GM12878 (cell line): ENCODE data around the gene SMG6. TPM values are rescaled to one million over a fixed set of nuclear protein-coding genes. Genes with fewer than 3 reads are reported as not detected.

Source experiments
- ATAC-seq: fragments of 200-7000 bp; cut with Tn5 transposase; 3 replicates; pipeline ENCODE4 v1.9.1; 2020; ENCODE audit warnings: mild to moderate bottlenecking, moderate library complexity
- BruUV-seq: library from RNA; stranded (reverse); fragments of 400-500 nt; replicated peaks from 2 replicates; lab custom pipeline; 2021; lab: Mats Ljungman, UMichigan
- CTCF ChIA-PET: fragments of 300-600 bp; sonication (Branson Sonifier 250); formaldehyde crosslinking; extraction: SDS; loops from one replicate; lab custom pipeline; 2021; ENCODE audit warnings: inconsistent platforms; lab: Yijun Ruan, JAX
- POLR2A ChIA-PET: fragments of 350-600 bp; formaldehyde crosslinking; extraction: SDS; loops from one replicate; lab custom pipeline; 2021; ENCODE audit warnings: inconsistent platforms; lab: Charles Lee
- RAD21 ChIA-PET: fragments of 300-600 bp; sonication (Branson Sonifier 250); formaldehyde crosslinking; loops from one replicate; lab custom pipeline; 2023; ENCODE audit warnings: antibody characterized with exemption; ENCODE audit not compliant: unreplicated experiment; lab: Charles Lee
- SMC1A ChIA-PET: fragments of 300-600 bp; sonication (Branson Sonifier 250); formaldehyde crosslinking; loops from one replicate; lab custom pipeline; 2023; ENCODE audit not compliant: unreplicated experiment, uncharacterized antibody; lab: Charles Lee
- DNase-seq: peaks from one replicate; pipeline ENCODE4 v3.0.0-alpha.2; 2011; ENCODE audit warnings: low read depth, low spot score
- FAIRE-seq: peaks from 3 replicates; lab custom pipeline; 2011; peaks lifted over from hg19 to GRCh38; lab: Jason Lieb, UNC
- H2AFZ ChIP-seq: 2 replicates; pipeline ENCODE4 v1.6.0; 2011; ENCODE audit warnings: low read depth, low read length, control low read depth; ENCODE audit not compliant: control insufficient read depth
- H3K27ac ChIP-seq: 2 replicates; pipeline ENCODE4 v1.5.1; 2011; ENCODE audit warnings: control low read depth; ENCODE audit not compliant: control insufficient read depth, insufficient read depth
- H3K27me3 ChIP-seq, 2 experiments: replicated peaks in 1 of 2; 2 replicates each; pipeline versions ENCODE4 v1.6.0 to v1.6.1; 2011; ENCODE audit warnings: low read length in 1 of 2; ENCODE audit not compliant: control insufficient read depth in 2 of 2, insufficient read depth in 2 of 2
- H3K36me3 ChIP-seq, 2 experiments: 2 replicates each; pipeline ENCODE4 v1.5.1; 2011; ENCODE audit warnings: low read length in 1 of 2; ENCODE audit not compliant: control insufficient read depth in 2 of 2, insufficient read depth in 2 of 2
- H3K4me1 ChIP-seq: 2 replicates; pipeline ENCODE4 v1.6.1; 2011; ENCODE audit warnings: mild to moderate bottlenecking, low read length, moderate library complexity, mixed read lengths; ENCODE audit not compliant: control insufficient read depth, insufficient read depth
- H3K4me2 ChIP-seq: 2 replicates; pipeline ENCODE4 v1.6.0; 2011; ENCODE audit warnings: control low read depth; ENCODE audit not compliant: control insufficient read depth, insufficient read depth
- H3K4me3 ChIP-seq: fragments of 200-600 bp; sonication (generic); 2 replicates; pipeline ENCODE4 v1.5.1; 2016
- H3K79me2 ChIP-seq: 2 replicates; pipeline ENCODE4 v1.6.0; 2011; ENCODE audit warnings: low read length; ENCODE audit not compliant: control insufficient read depth, insufficient read depth
- H3K9ac ChIP-seq: 2 replicates; pipeline ENCODE4 v1.8.0; 2011; ENCODE audit warnings: low read length, control low read depth, mixed read lengths; ENCODE audit not compliant: control insufficient read depth, insufficient read depth
- H3K9me3 ChIP-seq: replicated peaks from 3 replicates; pipeline ENCODE4 v1.5.1; 2011; ENCODE audit warnings: mild to moderate bottlenecking, low read length; ENCODE audit not compliant: control insufficient read depth, insufficient read depth
- H4K20me1 ChIP-seq: 2 replicates; pipeline ENCODE4 v1.6.0; 2011; ENCODE audit not compliant: control insufficient read depth, insufficient read depth
- BCL11A ChIP-seq: IDR thresholded peaks from 2 replicates; pipeline ENCODE4 v1.6.1; 2011; ENCODE audit warnings: low read depth, low read length
- BCLAF1 ChIP-seq: fragments of 450-650 bp; IDR thresholded peaks from 2 replicates; pipeline ENCODE4 v1.6.1; 2017; ENCODE audit warnings: antibody characterized with exemption, mild to moderate bottlenecking, moderate library complexity
- ETV6 ChIP-seq, 2 experiments: fragments of 450-650 bp in 1 of 2; IDR thresholded peaks in 1 of 2; conservative IDR thresholded peaks in 1 of 2; 2 replicates each; pipeline ENCODE4 v1.6.1; 2014; ENCODE audit warnings: antibody characterized with exemption in 1 of 2, borderline replicate concordance in 1 of 2, low read depth in 1 of 2, mild to moderate bottlenecking in 1 of 2, moderate library complexity in 1 of 2
- MYC ChIP-seq: IDR thresholded peaks from 2 replicates; pipeline ENCODE4 v1.6.1; 2011; ENCODE audit warnings: mild to moderate bottlenecking, low read length, moderate library complexity, inconsistent platforms; ENCODE audit not compliant: insufficient read depth, insufficient replicate concordance, insufficient read length, severe bottlenecking
- NFXL1 ChIP-seq: fragments of 450-650 bp; IDR thresholded peaks from 2 replicates; pipeline ENCODE4 v1.6.1; 2017; ENCODE audit warnings: antibody characterized with exemption, mild to moderate bottlenecking, borderline replicate concordance
- RAD21 ChIP-seq: IDR thresholded peaks from 2 replicates; pipeline ENCODE4 v1.6.1; 2011; ENCODE audit warnings: mild to moderate bottlenecking, low read depth, low read length, moderate library complexity; ENCODE audit not compliant: insufficient read depth
- STAT1 ChIP-seq: fragments of 450-650 bp; conservative IDR thresholded peaks from 2 replicates; pipeline ENCODE4 v1.6.1; 2014; ENCODE audit warnings: antibody characterized with exemption, mild to moderate bottlenecking
- WGBS: methylation state at CpG from one replicate; pipeline ENCODE4 v1.1.6; 2016; ENCODE audit warnings: low lambda C conversion rate; ENCODE audit not compliant: insufficient replicate concordance, insufficient coverage; ENCODE audit errors: missing lambda C conversion rate; 5-methylcytosine and 5-hydroxymethylcytosine counted together
- in situ Hi-C: fragments of 300-500 bp; cut with MboI; formaldehyde crosslinking; loops from 9 replicates; pipeline ENCODE4 v1.14.3; 2018; ENCODE audit warnings: mixed read lengths
- intact Hi-C: fragments of 100-400 bp; cut with micrococcal nuclease; formaldehyde crosslinking; loops from one replicate; pipeline ENCODE4 v1.14.2; 2022; ENCODE audit not compliant: unreplicated experiment
- polyA plus RNA-seq, 11 experiments: library from polyadenylated mRNA; depleted of rRNA in 4 of 11; unstranded in 6 of 11; stranded (reverse) in 5 of 11; fragments of >200 nt; fragmentation: Nextera tagmentation in 4 of 11; fragmentation: Illumina TruSeq in 1 of 11; extraction: Ambion mirVana in 4 of 11; extraction: Trizol in 1 of 11; gene quantifications; 1 replicate in 1 of 11; 2 replicates in 10 of 11; pipeline versions ENCODE4 v1.2.1 to v1.2.3, GENCODE V29; 2011 to 2016; ENCODE audit warnings: inconsistent platforms in 2 of 11, missing spikeins in 2 of 11, low read depth in 1 of 11
- total RNA-seq, 4 experiments: library from RNA; depleted of rRNA in 3 of 4; stranded (reverse); fragments of >200 nt in 3 of 4; fragmentation: Illumina TruSeq in 1 of 4; extraction: Trizol in 1 of 4; gene quantifications; 2 replicates each; pipeline versions ENCODE4 v1.2.1 to v1.2.3, GENCODE V29; 2013 to 2021
- TF ChIP-seq, protein P1 (sequence below): fragments of 150-350 bp; IDR thresholded peaks from 2 replicates; pipeline ENCODE4 v1.6.1; 2016; ENCODE audit warnings: low read depth, low read length
- TF ChIP-seq, protein P2 (sequence below): fragments of 450-650 bp; formaldehyde crosslinking; IDR thresholded peaks from 2 replicates; pipeline ENCODE4 v1.4.0; 2022; ENCODE audit warnings: mild to moderate bottlenecking, moderate library complexity

Gene SMG6
- total and polyA plus RNA-seq, 10 of the 15 experiments (the other 5 are each of a cell fraction or from before 2014, with no cell fraction given), result 0.58 to 28.7 (median 15.7) TPM

GRCh38 chr17:2018716-2019510 is 284.7 kb downstream of the SMG6 start:
- Histone ChIP-seq H3K79me2 (no peaks in the 10 kb centered on the region), H3K4me3 (no peak overlapping the region), H2AFZ (no peak overlapping the region), H4K20me1 (no peaks in the 10 kb centered on the region), H3K27me3 (peaks cover 11 to 12% of the 10 kb centered on the region in 2 experiments), H3K27ac (no peak overlapping the region), H3K9me3 (no peaks in the 10 kb centered on the region; the same call in 2 of the 3 replicates), H3K9ac (no peak overlapping the region), H3K36me3 (no peaks in the 10 kb centered on the region), H3K4me1 (peaks cover 14% of the 10 kb centered on the region), H3K4me2 (no peak overlapping the region)
- ChIA-PET CTCF (interaction anchor here (0.6 to 1.2 kb wide), 2 partner anchors 39 to 351 kb away, joined by 3 read pairs; no protein-coding TSS in a partner anchor), SMC1A (no interaction called here), RAD21 (interaction anchor here (1.2 to 1.4 kb wide), 2 partner anchors 10 to 19 kb away, joined by 3 read pairs; no protein-coding TSS in a partner anchor), POLR2A (no interaction called here)
- in situ Hi-C loops (loop anchor here (25.0 kb wide), 1 partner anchor 107 kb away; no protein-coding TSS in a partner anchor), intact Hi-C loops (no loop called here)
- no TSS peak for BruUV-seq
- ATAC-seq (no peak), DNase-seq (no peak), FAIRE-seq (no peak)
- TF ChIP-seq, protein P1, sequence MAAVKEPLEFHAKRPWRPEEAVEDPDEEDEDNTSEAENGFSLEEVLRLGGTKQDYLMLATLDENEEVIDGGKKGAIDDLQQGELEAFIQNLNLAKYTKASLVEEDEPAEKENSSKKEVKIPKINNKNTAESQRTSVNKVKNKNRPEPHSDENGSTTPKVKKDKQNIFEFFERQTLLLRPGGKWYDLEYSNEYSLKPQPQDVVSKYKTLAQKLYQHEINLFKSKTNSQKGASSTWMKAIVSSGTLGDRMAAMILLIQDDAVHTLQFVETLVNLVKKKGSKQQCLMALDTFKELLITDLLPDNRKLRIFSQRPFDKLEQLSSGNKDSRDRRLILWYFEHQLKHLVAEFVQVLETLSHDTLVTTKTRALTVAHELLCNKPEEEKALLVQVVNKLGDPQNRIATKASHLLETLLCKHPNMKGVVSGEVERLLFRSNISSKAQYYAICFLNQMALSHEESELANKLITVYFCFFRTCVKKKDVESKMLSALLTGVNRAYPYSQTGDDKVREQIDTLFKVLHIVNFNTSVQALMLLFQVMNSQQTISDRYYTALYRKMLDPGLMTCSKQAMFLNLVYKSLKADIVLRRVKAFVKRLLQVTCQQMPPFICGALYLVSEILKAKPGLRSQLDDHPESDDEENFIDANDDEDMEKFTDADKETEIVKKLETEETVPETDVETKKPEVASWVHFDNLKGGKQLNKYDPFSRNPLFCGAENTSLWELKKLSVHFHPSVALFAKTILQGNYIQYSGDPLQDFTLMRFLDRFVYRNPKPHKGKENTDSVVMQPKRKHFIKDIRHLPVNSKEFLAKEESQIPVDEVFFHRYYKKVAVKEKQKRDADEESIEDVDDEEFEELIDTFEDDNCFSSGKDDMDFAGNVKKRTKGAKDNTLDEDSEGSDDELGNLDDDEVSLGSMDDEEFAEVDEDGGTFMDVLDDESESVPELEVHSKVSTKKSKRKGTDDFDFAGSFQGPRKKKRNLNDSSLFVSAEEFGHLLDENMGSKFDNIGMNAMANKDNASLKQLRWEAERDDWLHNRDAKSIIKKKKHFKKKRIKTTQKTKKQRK, result no peak
- TF ChIP-seq, protein P2, sequence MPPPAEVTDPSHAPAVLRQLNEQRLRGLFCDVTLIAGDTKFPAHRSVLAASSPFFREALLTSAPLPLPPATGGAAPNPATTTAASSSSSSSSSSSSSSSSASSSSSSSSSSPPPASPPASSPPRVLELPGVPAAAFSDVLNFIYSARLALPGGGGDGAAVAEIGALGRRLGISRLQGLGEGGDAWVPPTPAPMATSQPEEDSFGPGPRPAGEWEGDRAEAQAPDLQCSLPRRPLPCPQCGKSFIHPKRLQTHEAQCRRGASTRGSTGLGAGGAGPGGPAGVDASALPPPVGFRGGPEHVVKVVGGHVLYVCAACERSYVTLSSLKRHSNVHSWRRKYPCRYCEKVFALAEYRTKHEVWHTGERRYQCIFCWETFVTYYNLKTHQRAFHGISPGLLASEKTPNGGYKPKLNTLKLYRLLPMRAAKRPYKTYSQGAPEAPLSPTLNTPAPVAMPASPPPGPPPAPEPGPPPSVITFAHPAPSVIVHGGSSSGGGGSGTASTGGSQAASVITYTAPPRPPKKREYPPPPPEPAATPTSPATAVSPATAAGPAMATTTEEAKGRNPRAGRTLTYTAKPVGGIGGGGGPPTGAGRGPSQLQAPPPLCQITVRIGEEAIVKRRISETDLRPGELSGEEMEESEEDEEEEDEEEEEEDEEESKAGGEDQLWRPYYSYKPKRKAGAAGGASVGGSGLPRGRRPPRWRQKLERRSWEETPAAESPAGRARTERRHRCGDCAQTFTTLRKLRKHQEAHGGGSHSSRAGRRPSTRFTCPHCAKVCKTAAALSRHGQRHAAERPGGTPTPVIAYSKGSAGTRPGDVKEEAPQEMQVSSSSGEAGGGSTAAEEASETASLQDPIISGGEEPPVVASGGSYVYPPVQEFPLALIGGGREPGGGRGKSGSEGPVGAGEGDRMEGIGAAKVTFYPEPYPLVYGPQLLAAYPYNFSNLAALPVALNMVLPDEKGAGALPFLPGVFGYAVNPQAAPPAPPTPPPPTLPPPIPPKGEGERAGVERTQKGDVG (CRISPR knock-in tag), result no peak
- TF ChIP-seq ETV6 (conservative IDR thresholded peaks at IDR 0.05 in 1 of 2, IDR thresholded peaks at IDR 0.05 in 1 of 2; ENCODE audit: borderline replicate concordance in 1 of 2, low read depth in 1 of 2), result no peak
- no peak for TF ChIP-seq STAT1
- no peak for TF ChIP-seq NFXL1
- TF ChIP-seq BCL11A, result no peak
- TF ChIP-seq RAD21, result no peak
- no peak for TF ChIP-seq MYC
- TF ChIP-seq BCLAF1, result no peak
- WGBS, result 56% methylated on average over 20 of the region's 24 CpGs
